Stomach (tissue), 9 donors: ENCODE measurements around the gene CBLB. TPM values are rescaled to one million over a fixed set of nuclear protein-coding genes. Genes with fewer than 3 reads are reported as not detected.

Experiments used
- DNase-seq, 2 donors: peaks; one replicate each; pipeline versions ENCODE4 v3.0.0 to v3.0.0-alpha.2; 2013 to 2019
- H3K27ac ChIP-seq, 5 donors: fragments of 200-600 bp in 4 of 5; sonication (generic) in 4 of 5; one replicate each; pipeline ENCODE4 v1.5.1; 2013 to 2019; ENCODE audit warnings: mild to moderate bottlenecking in 1 of 5, moderate library complexity in 1 of 5
- H3K27me3 ChIP-seq, 3 donors: fragments of 200-600 bp; sonication (generic); one replicate each; pipeline ENCODE4 v1.5.1; 2017 to 2019; ENCODE audit warnings: mixed run types in 1 of 3
- H3K36me3 ChIP-seq, 4 donors: fragments of 200-600 bp; sonication (generic); 1 replicate in 3 of 4; 2 replicates in 1 of 4; pipeline ENCODE4 v1.5.1; 2016 to 2019
- H3K4me1 ChIP-seq, 4 donors: fragments of 200-600 bp; sonication (generic); one replicate each; pipeline ENCODE4 v1.5.1; 2016 to 2019
- H3K4me3 ChIP-seq, 4 donors: fragments of 200-600 bp; sonication (generic) in 3 of 4; one replicate each; pipeline ENCODE4 v1.5.1; 2016 to 2019; ENCODE audit warnings: mild to moderate bottlenecking in 1 of 4
- H3K9me3 ChIP-seq, 4 donors: fragments of 200-600 bp; sonication (generic); one replicate each; pipeline ENCODE4 v1.5.1; 2016 to 2019
- EP300 ChIP-seq: sonication (generic); formaldehyde crosslinking; IDR thresholded peaks from one replicate; pipeline ENCODE4 v1.6.1; 2017; ENCODE audit warnings: antibody characterized with exemption
- POLR2A ChIP-seq, 4 donors: fragments of 450-650 bp; IDR thresholded peaks; one replicate each; pipeline ENCODE4 v1.6.1; 2016; ENCODE audit warnings: antibody characterized with exemption in 4 of 4, control low read depth in 2 of 4, mild to moderate bottlenecking in 1 of 4, moderate library complexity in 1 of 4
- POLR2AphosphoS5 ChIP-seq, 3 donors: sonication (generic); formaldehyde crosslinking; IDR thresholded peaks; one replicate each; pipeline ENCODE4 v1.6.1; 2016; ENCODE audit warnings: antibody characterized with exemption in 3 of 3
- WGBS, 5 donors: extraction: QIAGEN DNeasy Blood & Tissue Kit in 3 of 5; methylation state at CpG; one replicate each; pipeline versions ENCODE4 v1.1.5 to v1.1.7; 2013 to 2018; 5-methylcytosine and 5-hydroxymethylcytosine counted together
- intact Hi-C: fragments of 100-400 bp; cut with DNase I; formaldehyde crosslinking; loops from one replicate; pipeline ENCODE4 v1.15.1; 2023; ENCODE audit warnings: low total_unique reads
- polyA plus RNA-seq, 3 donors: library from polyadenylated mRNA; stranded (reverse); fragments of 200-250 nt; gene quantifications; one replicate each; pipeline ENCODE4 v1.2.3, GENCODE V29; 2013
- total RNA-seq, 5 donors: library from RNA; depleted of rRNA; stranded (reverse); fragments of >200 nt; gene quantifications; one replicate each; pipeline versions ENCODE4 v1.1.0 to v1.2.3, GENCODE V29; 2014 to 2016
- TF ChIP-seq, protein P1 (sequence below), 7 experiments: fragments of 450-650 bp in 4 of 7; fragments of 200-600 bp in 3 of 7; sonication (generic) in 3 of 7; IDR thresholded peaks; one replicate each; pipeline ENCODE4 v1.5.1; 2016 to 2019; ENCODE audit warnings: antibody characterized with exemption in 7 of 7, control low read depth in 2 of 7, mild to moderate bottlenecking in 1 of 7
- donor health status: healthy with polysubstance abuse.
- donor health status: Bipolar disorder and iron deficiency.
- donor health status: healthy.

CBLB gene
- total and polyA plus RNA-seq, 8 donors, result 6.9 to 94.4 (median 46.0) TPM

DNA sequence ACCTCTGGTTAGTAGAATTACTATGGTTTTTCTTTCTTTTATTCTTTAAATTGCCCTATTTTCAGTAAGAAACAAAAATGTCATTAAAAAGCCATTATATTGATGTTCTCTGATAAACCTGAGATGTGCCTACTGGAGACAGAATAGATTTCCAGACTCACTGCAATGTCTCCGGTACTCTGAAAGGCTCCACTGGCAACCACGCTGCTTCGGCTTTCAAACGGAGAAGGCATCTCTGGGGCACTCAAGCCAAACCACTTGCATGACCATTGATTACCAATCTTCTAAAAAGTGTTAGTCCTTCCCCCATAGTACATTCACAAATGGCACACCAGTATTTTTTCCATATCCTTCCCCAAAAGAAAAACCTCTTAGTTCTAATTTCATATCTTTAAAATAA is 82.6 kb downstream of the CBLB start:
- 94 to 99% (median 96%) methylated on average over 4 of the region's 4 CpGs for WGBS, 5 donors

DNA sequence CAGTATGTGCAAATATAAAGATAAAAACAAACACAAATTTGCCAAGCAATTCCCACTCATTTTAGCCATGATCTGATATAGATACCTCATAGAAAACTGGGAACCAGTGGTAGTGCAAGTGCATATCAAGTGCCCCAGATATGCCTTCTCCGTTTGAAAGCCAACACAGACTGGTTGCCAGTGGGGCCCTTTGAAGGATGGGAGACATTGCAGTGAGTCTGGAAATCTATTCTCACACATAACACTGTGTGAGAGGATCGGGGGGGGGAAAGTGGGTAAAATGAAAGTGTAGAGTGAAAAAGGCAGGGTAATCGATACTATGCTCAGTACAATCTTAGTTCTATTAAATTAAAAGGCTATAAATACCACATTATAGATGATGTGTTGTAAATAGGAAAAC is 83.0 kb downstream of the CBLB start:
- H3K27me3 ChIP-seq, result no peaks in the 10 kb centered on the region
- no peak overlapping the region for H3K27ac ChIP-seq
- H3K36me3 ChIP-seq, result no peaks in the 10 kb centered on the region
- no peaks in the 10 kb centered on the region for H3K9me3 ChIP-seq
- DNase-seq, result no peak
- no peak overlapping the region for H3K4me3 ChIP-seq
- intact Hi-C loops, result no loop called here
- TF ChIP-seq POLR2A (IDR thresholded peaks at IDR 0.05), result no peak
- TF ChIP-seq POLR2AphosphoS5 (IDR thresholded peaks at IDR 0.05), result no peak
- TF ChIP-seq, protein P1, sequence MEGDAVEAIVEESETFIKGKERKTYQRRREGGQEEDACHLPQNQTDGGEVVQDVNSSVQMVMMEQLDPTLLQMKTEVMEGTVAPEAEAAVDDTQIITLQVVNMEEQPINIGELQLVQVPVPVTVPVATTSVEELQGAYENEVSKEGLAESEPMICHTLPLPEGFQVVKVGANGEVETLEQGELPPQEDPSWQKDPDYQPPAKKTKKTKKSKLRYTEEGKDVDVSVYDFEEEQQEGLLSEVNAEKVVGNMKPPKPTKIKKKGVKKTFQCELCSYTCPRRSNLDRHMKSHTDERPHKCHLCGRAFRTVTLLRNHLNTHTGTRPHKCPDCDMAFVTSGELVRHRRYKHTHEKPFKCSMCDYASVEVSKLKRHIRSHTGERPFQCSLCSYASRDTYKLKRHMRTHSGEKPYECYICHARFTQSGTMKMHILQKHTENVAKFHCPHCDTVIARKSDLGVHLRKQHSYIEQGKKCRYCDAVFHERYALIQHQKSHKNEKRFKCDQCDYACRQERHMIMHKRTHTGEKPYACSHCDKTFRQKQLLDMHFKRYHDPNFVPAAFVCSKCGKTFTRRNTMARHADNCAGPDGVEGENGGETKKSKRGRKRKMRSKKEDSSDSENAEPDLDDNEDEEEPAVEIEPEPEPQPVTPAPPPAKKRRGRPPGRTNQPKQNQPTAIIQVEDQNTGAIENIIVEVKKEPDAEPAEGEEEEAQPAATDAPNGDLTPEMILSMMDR (IDR thresholded peaks at IDR 0.05), result no peak
- TF ChIP-seq EP300, result no peak
- WGBS, 5 donors, result 59 to 80% (median 70%) methylated on average over 3 of the region's 3 CpGs
- peaks cover 0 to 26% (median 10%) of the 10 kb centered on the region in 4 donors for H3K4me1 ChIP-seq

More for the DNA sequence above, 82.6 kb downstream of the CBLB start:
- Histone ChIP-seq H3K27me3 (no peaks in the 10 kb centered on the region), H3K4me3 (no peak overlapping the region), H3K36me3 (no peaks in the 10 kb centered on the region), H3K27ac (no peak overlapping the region), H3K9me3 (no peaks in the 10 kb centered on the region), H3K4me1 (peaks cover 0 to 30% (median 12%) of the 10 kb centered on the region in 4 donors)
- intact Hi-C loops, result no loop called here
- no peak for DNase-seq
- TF ChIP-seq POLR2AphosphoS5 (IDR thresholded peaks at IDR 0.05), result no peak
- no peak for TF ChIP-seq POLR2A (IDR thresholded peaks at IDR 0.05)
- TF ChIP-seq, protein P1 (IDR thresholded peaks at IDR 0.05), result no peak
- TF ChIP-seq EP300, result no peak

DNA sequence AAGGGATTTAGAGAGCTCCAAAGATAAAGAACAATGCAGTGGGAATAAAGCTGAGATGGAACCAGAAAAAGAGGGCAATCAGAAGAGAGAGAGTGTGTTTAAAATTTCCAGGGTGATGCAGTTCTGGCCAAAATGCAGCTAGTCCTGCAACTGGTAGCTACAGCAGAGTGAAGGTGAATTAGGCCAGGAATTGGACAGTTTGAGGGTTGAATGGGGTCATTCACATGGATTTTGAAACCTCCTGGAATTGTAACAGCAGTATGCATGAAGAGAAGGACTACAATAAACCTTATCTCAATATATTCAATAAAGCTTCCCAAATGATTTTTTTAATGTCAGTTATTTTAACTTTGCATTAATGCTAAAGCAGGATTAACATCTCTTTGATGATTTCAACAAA is 85.2 kb downstream of the CBLB start:
- H3K4me3 ChIP-seq, result no peak overlapping the region
- no peak for DNase-seq
- H3K27me3 ChIP-seq, result no peaks in the 10 kb centered on the region
- no peaks in the 10 kb centered on the region for H3K9me3 ChIP-seq
- intact Hi-C loops, result no loop called here
- no peaks in the 10 kb centered on the region for H3K36me3 ChIP-seq
- TF ChIP-seq EP300, result no peak
- no peak for TF ChIP-seq POLR2AphosphoS5 (IDR thresholded peaks at IDR 0.05)
- TF ChIP-seq POLR2A (IDR thresholded peaks at IDR 0.05), result no peak
- TF ChIP-seq, protein P1 (IDR thresholded peaks at IDR 0.05), result no peak
- H3K27ac ChIP-seq, result no peak overlapping the region
- H3K4me1 ChIP-seq, result peaks cover 0 to 18% (median 0%) of the 10 kb centered on the region in 4 donors

DNA sequence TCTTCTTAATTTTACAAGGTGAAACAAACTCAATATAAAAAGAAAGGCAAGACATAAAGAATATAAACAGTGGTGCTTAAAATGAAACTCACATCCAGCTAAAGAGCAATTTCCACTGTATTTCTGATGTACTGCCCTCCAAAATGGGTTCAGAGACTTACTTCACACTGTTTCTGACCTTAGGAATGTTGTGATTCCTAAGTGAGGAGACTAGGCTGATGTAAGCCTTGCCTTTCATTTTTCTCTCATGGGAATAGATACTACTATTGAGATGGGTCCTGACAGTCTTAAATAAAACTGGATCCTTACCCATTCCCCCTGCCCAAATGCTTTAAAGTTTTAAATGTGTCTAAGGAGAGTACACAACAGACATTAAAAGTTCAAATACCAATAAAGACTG is 86.9 kb downstream of the CBLB start:
- Histone ChIP-seq H3K4me3 (no peak overlapping the region), H3K36me3 (no peaks in the 10 kb centered on the region), H3K9me3 (no peaks in the 10 kb centered on the region), H3K4me1 (peaks cover 0 to 6% (median 3%) of the 10 kb centered on the region in 4 donors), H3K27me3 (no peaks in the 10 kb centered on the region), H3K27ac (no peak overlapping the region)
- no peak for DNase-seq
- TF ChIP-seq, protein P1 (IDR thresholded peaks at IDR 0.05), result no peak
- TF ChIP-seq EP300, result no peak
- TF ChIP-seq POLR2AphosphoS5 (IDR thresholded peaks at IDR 0.05), result no peak
- no peak for TF ChIP-seq POLR2A (IDR thresholded peaks at IDR 0.05)
- intact Hi-C loops, result no loop called here
